ENCODE results near the gene DBT. TPM values are rescaled to one million over a fixed set of nuclear protein-coding genes. Genes with fewer than 3 reads are reported as not detected.
"Not testable (repeated sequence)": the region's sequence is repeated elsewhere in the genome, so short reads cannot be mapped to it uniquely, and the experiment has no call there.

DBT gene
- 10 to 100 TPM in 3 of 6 donors, 1 to 10 TPM in 3; 4.4 to 17.1 (median 9.8) TPM for total RNA-seq

GRCh38 chr1:100249537-100250257 is at the start of gene DBT:
DBT (minus strand) TSS chr1:100249834; CDS start chr1:100249820, 14 bp downstream.
- TF ChIP-seq POLR2A (IDR thresholded peaks at IDR 0.05) (peak in 3 of 4 donors; percentile 73 to 89 (median 85)), EP300 (IDR thresholded peaks at IDR 0.05) (no peak), POLR2AphosphoS5 (IDR thresholded peaks at IDR 0.05) (peak; percentile 90 to 91)
- TF ChIP-seq, protein P1, sequence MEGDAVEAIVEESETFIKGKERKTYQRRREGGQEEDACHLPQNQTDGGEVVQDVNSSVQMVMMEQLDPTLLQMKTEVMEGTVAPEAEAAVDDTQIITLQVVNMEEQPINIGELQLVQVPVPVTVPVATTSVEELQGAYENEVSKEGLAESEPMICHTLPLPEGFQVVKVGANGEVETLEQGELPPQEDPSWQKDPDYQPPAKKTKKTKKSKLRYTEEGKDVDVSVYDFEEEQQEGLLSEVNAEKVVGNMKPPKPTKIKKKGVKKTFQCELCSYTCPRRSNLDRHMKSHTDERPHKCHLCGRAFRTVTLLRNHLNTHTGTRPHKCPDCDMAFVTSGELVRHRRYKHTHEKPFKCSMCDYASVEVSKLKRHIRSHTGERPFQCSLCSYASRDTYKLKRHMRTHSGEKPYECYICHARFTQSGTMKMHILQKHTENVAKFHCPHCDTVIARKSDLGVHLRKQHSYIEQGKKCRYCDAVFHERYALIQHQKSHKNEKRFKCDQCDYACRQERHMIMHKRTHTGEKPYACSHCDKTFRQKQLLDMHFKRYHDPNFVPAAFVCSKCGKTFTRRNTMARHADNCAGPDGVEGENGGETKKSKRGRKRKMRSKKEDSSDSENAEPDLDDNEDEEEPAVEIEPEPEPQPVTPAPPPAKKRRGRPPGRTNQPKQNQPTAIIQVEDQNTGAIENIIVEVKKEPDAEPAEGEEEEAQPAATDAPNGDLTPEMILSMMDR (IDR thresholded peaks at IDR 0.05) = no peak
- no peaks in the 10 kb centered on the region for H3K27me3 ChIP-seq
- peak; percentile 7 to 98 for DNase-seq
- peak within 1 kb of the TSS; percentile 31 to 90 (median 72) for H3K4me3 ChIP-seq
- peak within 1 kb of the TSS; percentile 75 to 91 (median 86) for H3K27ac ChIP-seq
- no peaks in the 10 kb centered on the region for H3K36me3 ChIP-seq
- 0 to 1% methylated on average over 31 of the region's 31 CpGs for WGBS, 2 donors
- peak; percentile 100 for ATAC-seq (ENCODE audit: low FRiP score in 2 of 2)
- no peaks in the 10 kb centered on the region for H3K9me3 ChIP-seq
- H3K4me1 ChIP-seq = peaks cover 9 to 16% (median 15%) of the 10 kb centered on the region in 4 donors

DNA sequence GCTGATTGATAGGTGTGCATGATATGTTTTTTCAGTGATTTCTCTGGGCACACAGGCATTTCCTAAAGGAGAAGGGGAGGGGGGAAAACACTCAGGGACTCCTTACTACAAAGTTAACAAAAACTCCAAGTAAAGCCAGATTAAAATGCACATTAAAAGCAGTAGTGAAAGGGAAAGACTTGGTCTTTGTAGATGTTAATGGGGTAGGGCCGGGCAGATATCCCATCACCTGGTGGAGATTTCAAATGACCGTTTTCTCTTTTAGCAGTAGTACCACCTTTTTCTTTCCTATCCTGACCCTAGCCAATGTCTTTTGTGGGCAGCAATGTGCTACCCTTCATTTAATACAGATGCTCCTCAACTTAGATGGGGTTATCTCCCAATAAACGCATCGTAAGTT is 48.9 kb upstream of the DBT start:
- no peak overlapping the region for H3K4me3 ChIP-seq
- TF ChIP-seq EP300 (IDR thresholded peaks at IDR 0.05) = no peak
- TF ChIP-seq, protein P1 (IDR thresholded peaks at IDR 0.05) = no peak
- no peak for TF ChIP-seq POLR2AphosphoS5 (IDR thresholded peaks at IDR 0.05)
- no peak for TF ChIP-seq POLR2A (IDR thresholded peaks at IDR 0.05)
- no peaks in the 10 kb centered on the region for H3K4me1 ChIP-seq
- ATAC-seq (ENCODE audit: low FRiP score in 2 of 2) (no peak), DNase-seq (no peak)
- WGBS, 2 donors = 92 to 93% methylated on average over 4 of the region's 4 CpGs
- H3K27ac ChIP-seq = no peak overlapping the region
- no peaks in the 10 kb centered on the region for H3K9me3 ChIP-seq
- H3K36me3 ChIP-seq = no peaks in the 10 kb centered on the region
- no peaks in the 10 kb centered on the region for H3K27me3 ChIP-seq

GRCh38 chr1:100296997-100297396 is 47.4 kb upstream of the DBT start:
- peaks cover 0 to 14% (median 6%) of the 10 kb centered on the region in 4 donors for H3K36me3 ChIP-seq
- not testable (repeated sequence) for H3K4me1 ChIP-seq; H3K27me3 ChIP-seq; H3K9me3 ChIP-seq; ATAC-seq (ENCODE audit: low FRiP score in 2 of 2); H3K4me3 ChIP-seq; DNase-seq; H3K27ac ChIP-seq

- no peaks in the 10 kb centered on the region for H3K27me3 ChIP-seq
- WGBS, 2 donors = 80 to 81% methylated on average over 8 of the region's 8 CpGs
- DNase-seq (no peak), ATAC-seq (ENCODE audit: low FRiP score in 2 of 2) (no peak)
- peaks cover 0 to 22% (median 13%) of the 10 kb centered on the region in 4 donors for H3K36me3 ChIP-seq
- H3K9me3 ChIP-seq = no peaks in the 10 kb centered on the region
- H3K4me3 ChIP-seq = no peak overlapping the region
- TF ChIP-seq POLR2AphosphoS5 (IDR thresholded peaks at IDR 0.05) = no peak
- TF ChIP-seq, protein P1 (IDR thresholded peaks at IDR 0.05) = no peak
- no peak for TF ChIP-seq EP300 (IDR thresholded peaks at IDR 0.05)
- no peak for TF ChIP-seq POLR2A (IDR thresholded peaks at IDR 0.05)
- H3K27ac ChIP-seq = no peak overlapping the region
- H3K4me1 ChIP-seq = no peaks in the 10 kb centered on the region
Observed at GRCh38 chr1:100296140-100296539, 46.5 kb upstream of the DBT start.

GRCh38 chr1:100292711-100293110 is 43.1 kb upstream of the DBT start:
- no peak for DNase-seq
- H3K4me1 ChIP-seq = no peaks in the 10 kb centered on the region
- TF ChIP-seq POLR2AphosphoS5 (IDR thresholded peaks at IDR 0.05) (peak in 1 of 2 donors; percentile 56), POLR2A (IDR thresholded peaks at IDR 0.05) (no peak), EP300 (IDR thresholded peaks at IDR 0.05) (peak in 2 of 4 donors; percentile 59 to 67)
- TF ChIP-seq, protein P1 (IDR thresholded peaks at IDR 0.05) = no peak
- no peak overlapping the region for H3K4me3 ChIP-seq
- ATAC-seq (ENCODE audit: low FRiP score in 2 of 2) = no peak
- H3K27ac ChIP-seq = peak overlapping the region in 3 of 4 donors; percentile 10 to 60 (median 32)
- peaks cover 3 to 56% (median 28%) of the 10 kb centered on the region in 4 donors for H3K36me3 ChIP-seq
- no peaks in the 10 kb centered on the region for H3K9me3 ChIP-seq
- no peaks in the 10 kb centered on the region for H3K27me3 ChIP-seq
- 42 to 58% methylated on average over 1 of the region's 1 CpG for WGBS, 2 donors
